Measurements from ENCODE around the gene PLXDC2. TPM values are rescaled to one million over a fixed set of nuclear protein-coding genes. Genes with fewer than 3 reads are reported as not detected.

PLXDC2 gene
- total RNA-seq, 1 experiment from 2014 or later: 0.20 TPM

DNA sequence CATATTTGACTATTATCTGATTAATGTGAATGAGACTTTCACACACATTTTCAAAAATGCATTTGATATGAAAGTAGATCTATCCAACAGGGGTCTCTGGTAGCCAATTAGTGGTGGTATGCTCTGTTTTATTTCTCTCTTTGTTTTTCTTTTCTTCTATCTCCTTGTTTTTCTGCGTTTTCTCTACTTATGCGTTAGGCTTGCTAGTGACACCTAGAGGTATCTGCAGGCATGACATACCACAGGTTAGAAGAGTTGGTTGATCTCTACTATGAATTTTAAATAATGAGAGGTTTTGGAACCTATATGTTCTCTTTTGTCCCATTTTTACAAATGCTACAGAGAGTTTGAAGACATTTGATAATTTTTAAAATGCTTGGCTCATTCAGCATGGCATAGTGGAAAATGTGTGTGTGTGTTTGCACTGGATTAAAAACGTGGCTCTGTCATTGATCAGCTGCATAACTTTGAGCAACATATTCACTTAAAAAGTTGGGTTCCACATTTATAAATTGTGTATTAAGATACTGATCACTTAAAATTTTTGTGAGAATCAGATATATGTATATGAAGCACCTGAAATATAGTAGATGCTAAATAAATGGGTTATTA is 28.1 kb upstream of the PLXDC2 start:
- H3K79me2 ChIP-seq (ENCODE audit: insufficient read depth, low read length): no peaks in the 10 kb centered on the region
- ATAC-seq (no peak), DNase-seq (ENCODE audit: low read depth, low spot score) (no peak)
- H3K4me3 ChIP-seq (replicated peaks in 1 of 2; ENCODE audit: low read depth in 1 of 2, low read length in 2 of 2): no peak overlapping the region
- H3K27me3 ChIP-seq (ENCODE audit: insufficient read depth, low read length): no peaks in the 10 kb centered on the region
- H3K36me3 ChIP-seq (ENCODE audit: control insufficient read depth in 1 of 2, insufficient read depth in 2 of 2, low read length in 2 of 2): no peaks in the 10 kb centered on the region
- ChIA-PET RAD21 (ENCODE audit: low non-redundant PET in 1 of 2, low total read pairs in 2 of 2, uncharacterized antibody in 2 of 2, unreplicated experiment in 2 of 2) (no interaction called here), POLR2A (no interaction called here), CTCF (no interaction called here)
- H3K9me2 ChIP-seq (ENCODE audit: insufficient read depth): no peaks in the 10 kb centered on the region
- H3K4me1 ChIP-seq (ENCODE audit: control insufficient read depth in 1 of 2, insufficient read depth in 2 of 2, low read length in 2 of 2): no peaks in the 10 kb centered on the region
- H4K20me1 ChIP-seq (ENCODE audit: insufficient read depth): no peaks in the 10 kb centered on the region
- no peak overlapping the region for H2AFZ ChIP-seq (ENCODE audit: low read depth, low read length, poor library complexity, severe bottlenecking)
- no peak overlapping the region for H3K27ac ChIP-seq (ENCODE audit: low read depth, low read length)
- no TSS peak for BruUV-seq (replicated peaks)
- 0 out of 4 replicates have a peak, but pooled peaks cover 3 to 6% of the 10 kb centered on the region in 2 experiments for H3K9me3 ChIP-seq (ENCODE audit: control insufficient read depth in 1 of 2, insufficient read depth in 1 of 2, low read depth in 1 of 2, low read length in 2 of 2)
- TF ChIP-seq, protein P1, sequence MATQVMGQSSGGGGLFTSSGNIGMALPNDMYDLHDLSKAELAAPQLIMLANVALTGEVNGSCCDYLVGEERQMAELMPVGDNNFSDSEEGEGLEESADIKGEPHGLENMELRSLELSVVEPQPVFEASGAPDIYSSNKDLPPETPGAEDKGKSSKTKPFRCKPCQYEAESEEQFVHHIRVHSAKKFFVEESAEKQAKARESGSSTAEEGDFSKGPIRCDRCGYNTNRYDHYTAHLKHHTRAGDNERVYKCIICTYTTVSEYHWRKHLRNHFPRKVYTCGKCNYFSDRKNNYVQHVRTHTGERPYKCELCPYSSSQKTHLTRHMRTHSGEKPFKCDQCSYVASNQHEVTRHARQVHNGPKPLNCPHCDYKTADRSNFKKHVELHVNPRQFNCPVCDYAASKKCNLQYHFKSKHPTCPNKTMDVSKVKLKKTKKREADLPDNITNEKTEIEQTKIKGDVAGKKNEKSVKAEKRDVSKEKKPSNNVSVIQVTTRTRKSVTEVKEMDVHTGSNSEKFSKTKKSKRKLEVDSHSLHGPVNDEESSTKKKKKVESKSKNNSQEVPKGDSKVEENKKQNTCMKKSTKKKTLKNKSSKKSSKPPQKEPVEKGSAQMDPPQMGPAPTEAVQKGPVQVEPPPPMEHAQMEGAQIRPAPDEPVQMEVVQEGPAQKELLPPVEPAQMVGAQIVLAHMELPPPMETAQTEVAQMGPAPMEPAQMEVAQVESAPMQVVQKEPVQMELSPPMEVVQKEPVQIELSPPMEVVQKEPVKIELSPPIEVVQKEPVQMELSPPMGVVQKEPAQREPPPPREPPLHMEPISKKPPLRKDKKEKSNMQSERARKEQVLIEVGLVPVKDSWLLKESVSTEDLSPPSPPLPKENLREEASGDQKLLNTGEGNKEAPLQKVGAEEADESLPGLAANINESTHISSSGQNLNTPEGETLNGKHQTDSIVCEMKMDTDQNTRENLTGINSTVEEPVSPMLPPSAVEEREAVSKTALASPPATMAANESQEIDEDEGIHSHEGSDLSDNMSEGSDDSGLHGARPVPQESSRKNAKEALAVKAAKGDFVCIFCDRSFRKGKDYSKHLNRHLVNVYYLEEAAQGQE (IDR thresholded peaks at IDR 0.05; ENCODE audit: low read depth): no peak
- TF ChIP-seq RAD21 (IDR thresholded peaks at IDR 0.05; ENCODE audit: low read depth) (peak; percentile 16), SP1 (IDR thresholded peaks at IDR 0.05; ENCODE audit: low read depth) (no peak), SRF (IDR thresholded peaks at IDR 0.05; ENCODE audit: low read depth) (no peak), POLR2AphosphoS5 (IDR thresholded peaks at IDR 0.05; ENCODE audit: low read depth, low read length) (no peak)
- TF ChIP-seq, protein P2, sequence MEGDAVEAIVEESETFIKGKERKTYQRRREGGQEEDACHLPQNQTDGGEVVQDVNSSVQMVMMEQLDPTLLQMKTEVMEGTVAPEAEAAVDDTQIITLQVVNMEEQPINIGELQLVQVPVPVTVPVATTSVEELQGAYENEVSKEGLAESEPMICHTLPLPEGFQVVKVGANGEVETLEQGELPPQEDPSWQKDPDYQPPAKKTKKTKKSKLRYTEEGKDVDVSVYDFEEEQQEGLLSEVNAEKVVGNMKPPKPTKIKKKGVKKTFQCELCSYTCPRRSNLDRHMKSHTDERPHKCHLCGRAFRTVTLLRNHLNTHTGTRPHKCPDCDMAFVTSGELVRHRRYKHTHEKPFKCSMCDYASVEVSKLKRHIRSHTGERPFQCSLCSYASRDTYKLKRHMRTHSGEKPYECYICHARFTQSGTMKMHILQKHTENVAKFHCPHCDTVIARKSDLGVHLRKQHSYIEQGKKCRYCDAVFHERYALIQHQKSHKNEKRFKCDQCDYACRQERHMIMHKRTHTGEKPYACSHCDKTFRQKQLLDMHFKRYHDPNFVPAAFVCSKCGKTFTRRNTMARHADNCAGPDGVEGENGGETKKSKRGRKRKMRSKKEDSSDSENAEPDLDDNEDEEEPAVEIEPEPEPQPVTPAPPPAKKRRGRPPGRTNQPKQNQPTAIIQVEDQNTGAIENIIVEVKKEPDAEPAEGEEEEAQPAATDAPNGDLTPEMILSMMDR (IDR thresholded peaks at IDR 0.05 in 2 of 3, conservative IDR thresholded peaks at IDR 0.05 in 1 of 3; ENCODE audit: borderline replicate concordance in 1 of 3, insufficient read depth in 1 of 3, low read depth in 2 of 3, low read length in 2 of 3): peak in 2 of 3 experiments; percentile 70 to 75; a peak in 4 of 6 replicates
- H3K4me2 ChIP-seq (ENCODE audit: low read length): no peak overlapping the region
- H3K9ac ChIP-seq (ENCODE audit: low read length): no peak overlapping the region
- intact Hi-C loops (cut with micrococcal nuclease): no loop called here

Data from HCT116 (cell line).